Endothelial cell of hepatic sinusoid (primary cell): ENCODE results near the gene KIRREL3.

ENCODE experiments used
- in situ Hi-C: cut with HindIII; loops from 2 replicates; pipeline ENCODE4 v1.10.0; 2017; ENCODE audit warnings: low sequenced_read_pairs

KIRREL3 gene

DNA sequence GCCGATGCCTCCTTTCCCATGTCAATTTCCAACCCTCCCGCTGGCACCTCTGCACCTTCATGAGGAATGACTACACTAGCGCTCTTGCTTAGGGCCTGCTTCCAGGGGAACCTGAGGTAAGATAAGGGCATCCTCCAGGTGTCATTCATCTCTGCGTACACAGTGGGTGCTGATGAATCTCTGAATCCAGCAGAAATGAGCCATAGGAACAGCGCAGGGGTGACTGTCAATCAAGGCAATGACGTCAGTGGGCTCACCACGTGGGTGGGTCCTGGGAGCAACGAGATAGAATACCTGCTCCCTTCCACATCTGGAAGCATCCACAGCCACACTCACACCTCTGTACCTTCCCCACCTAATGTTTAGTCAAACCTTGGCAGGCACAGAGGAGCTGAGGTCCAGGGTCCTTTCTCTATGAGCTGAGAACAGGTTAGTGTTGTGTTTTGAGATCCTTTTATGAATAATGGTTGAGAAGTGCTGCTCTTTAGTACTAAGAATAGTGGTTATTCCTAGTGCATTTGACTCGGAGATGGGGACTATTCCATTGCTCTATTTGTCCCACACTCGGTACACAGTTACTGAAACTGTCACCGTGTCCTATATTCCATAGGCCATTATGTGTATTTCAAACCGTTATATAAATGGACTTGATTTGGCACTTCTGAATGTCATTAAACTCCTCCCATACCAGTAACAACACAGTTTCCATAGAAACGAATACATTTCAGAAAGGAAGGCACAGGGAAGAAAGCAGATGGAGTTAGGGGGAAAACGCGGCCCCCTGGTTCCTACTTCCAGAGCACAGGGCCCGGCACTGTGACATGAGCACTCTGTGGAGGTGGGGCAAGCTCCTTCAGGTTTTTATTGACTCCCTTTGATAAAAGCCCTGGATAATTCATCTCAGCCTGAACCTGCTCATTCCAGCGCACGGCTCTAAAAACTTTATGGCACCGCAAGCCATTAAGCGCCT is 451.7 kb downstream of the KIRREL3 start:
- in situ Hi-C loops, result no loop called here

DNA sequence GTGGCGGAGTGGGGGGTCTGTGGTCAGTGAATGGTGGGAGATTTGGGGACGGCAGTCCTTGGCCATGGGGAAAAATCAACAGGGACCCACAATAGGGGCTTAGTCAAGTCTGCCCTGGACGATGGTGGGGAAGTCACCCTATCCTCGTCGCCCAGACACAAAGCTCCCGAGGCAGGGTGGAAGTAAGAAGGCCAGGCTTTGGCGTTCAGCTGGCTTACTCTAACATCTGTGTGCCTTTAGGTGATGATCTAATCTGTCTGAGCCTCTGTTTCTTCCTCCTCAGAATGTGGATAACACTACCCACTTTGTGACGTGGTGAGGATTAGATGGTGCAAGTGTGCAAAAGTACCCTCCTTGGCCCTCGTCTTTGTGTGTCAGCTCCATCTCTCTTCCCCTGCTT is 452.9 kb downstream of the KIRREL3 start:
- in situ Hi-C loops, result no loop called here

- in situ Hi-C loops, result no loop called here
Measured at GRCh38 chr11:126547161-126547560, 453.4 kb downstream of the KIRREL3 start.

GRCh38 chr11:126546694-126547093 is 453.9 kb downstream of the KIRREL3 start:
- in situ Hi-C loops, result no loop called here

GRCh38 chr11:126546191-126546590 is 454.4 kb downstream of the KIRREL3 start:
- in situ Hi-C loops, result no loop called here

DNA sequence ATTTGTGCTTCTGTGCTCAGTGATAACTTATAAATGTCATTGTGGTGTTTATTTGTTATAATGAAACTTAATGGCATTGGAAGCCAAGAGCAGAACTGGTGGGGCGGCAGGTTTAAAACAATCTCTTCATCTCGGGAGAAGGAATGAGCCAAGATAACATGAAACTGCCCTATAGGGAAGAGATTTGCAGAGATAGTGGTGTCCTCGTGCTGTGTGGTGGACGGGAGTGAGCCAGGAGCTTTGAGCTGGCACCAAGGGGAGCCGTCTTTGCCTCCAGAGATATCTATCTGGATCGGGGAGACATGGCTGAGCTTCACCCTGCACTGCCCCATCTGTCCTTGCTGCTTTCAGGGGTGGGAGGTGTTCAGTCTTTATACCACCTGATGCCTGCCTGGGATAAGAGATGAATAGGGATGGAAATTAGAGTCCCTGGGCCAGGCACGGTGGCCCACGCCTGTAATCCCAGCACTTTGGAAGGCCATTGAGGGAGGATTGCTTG is 455.5 kb downstream of the KIRREL3 start:
- in situ Hi-C loops, result no loop called here

DNA sequence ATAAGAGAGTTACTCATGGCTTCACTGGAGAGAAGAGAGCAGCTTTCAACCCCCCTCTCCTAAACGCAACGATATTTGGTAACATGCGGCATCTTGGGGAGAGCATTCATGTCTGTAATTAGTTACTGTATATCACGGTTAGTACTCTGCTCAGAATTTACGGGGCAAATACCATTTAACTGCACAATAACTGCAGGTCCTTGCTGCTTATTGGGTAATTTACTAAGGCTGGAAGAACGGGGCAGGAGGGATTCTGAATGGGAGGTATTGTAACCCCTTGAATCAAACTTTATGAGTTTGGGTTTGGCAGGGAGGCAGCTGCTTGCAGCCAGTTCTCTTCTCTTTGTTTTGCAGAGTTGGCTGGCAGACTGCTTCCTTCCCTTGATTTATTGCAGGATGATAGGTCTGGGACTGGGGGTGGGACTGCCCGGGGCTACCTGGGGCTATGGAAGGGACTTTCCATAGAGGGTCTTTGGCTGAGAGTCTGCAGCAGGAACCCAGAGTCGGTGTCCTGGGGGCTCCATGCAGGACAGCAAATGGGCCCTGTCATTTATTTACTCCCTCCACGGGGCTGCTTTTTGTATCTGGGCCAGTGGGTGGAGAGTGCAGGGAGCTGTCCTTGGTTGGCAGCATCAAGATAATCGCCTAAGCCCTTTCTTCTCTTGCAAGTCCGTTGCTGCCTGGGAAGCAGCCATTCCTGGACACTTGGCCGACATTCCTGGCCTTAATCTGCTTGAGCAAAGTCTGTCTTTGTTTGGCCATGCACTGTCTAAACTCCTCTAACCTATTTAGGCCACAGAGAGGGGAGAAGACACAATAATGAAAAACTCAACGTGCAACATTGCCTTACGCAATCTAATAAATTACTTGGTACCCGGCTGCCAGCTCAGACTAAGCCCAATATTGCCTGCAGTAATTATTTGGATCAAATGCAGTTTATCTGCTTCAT is 456.2 kb downstream of the KIRREL3 start:
- in situ Hi-C loops, result loop anchor here (5.0 kb wide), 2 partner anchors 63 to 77 kb away; no protein-coding TSS in a partner anchor

DNA sequence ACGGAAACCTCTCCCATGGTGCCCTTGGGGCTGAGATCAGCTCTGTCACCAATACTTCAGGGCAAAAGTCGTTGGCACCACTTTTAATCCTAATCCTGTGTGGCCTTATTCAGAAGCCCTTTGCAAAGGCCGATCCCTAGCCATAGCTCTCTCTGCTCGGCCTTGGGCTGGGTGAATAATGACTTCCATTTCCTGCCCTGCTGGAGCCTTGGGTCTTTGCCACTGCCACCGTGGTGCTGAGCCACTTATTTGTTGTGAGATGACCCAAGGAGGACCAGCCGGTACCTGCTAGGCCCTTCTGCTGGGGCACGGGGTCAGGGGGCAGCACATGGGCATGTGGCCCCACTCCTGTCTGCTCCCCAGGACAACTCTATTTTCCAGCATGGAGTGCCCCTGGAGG is 456.9 kb downstream of the KIRREL3 start:
- in situ Hi-C loops, result loop anchor here (5.0 kb wide), 2 partner anchors 64 to 76 kb away; no protein-coding TSS in a partner anchor

DNA sequence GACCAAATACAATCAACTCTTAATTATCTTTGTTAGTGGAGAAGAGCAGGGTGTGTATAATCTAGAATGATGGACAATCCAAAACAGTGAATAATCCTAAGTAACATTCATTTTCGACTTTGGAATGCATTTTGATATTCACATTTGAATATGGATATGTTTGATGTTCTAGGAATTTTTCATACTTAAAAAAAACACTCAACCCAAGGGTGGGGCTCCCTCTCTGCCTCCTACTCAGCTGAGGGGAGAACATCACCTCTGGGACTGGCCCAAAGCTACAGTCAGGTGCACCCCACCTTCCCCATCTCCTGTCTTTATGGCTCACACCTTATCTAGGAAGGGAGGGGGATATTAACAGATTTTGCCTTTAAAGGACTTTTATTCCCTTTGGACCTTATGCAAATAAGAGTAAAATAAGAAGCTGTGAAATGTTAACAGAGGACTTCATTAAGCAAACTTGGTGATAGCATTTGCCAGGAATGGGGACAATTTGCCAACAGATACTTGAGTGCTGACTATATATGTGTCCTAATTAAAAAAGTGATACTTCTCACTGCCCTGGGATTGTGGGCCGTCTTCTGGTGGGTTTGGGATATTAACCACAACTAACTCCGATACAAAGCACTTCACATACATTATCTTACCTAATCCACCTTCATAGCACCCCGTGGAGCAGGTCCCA is 458.1 kb downstream of the KIRREL3 start:
- in situ Hi-C loops, result loop anchor here (5.0 kb wide), 2 partner anchors 65 to 75 kb away; no protein-coding TSS in a partner anchor

- in situ Hi-C loops, result no loop called here
Measured at GRCh38 chr11:126538071-126538470, 462.5 kb downstream of the KIRREL3 start.

DNA sequence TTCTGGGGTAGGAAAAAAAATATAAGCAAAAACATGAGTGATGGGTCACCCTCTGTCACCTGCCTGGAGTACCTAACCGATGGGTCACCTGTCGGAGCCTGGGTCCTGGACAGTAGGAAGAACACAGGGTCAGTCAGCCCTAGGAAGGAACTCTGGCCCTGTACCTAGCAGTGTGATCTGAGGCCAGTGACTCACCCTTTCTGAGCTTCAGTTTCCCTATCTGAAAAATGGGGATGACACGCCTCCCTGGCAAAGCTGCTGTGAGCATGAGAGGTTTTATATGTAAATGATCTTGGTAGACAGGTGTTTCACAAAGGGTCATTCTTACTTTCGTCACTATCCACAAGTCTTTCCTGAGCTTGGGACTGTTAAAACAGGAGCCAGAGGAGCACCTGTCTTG is 463.1 kb downstream of the KIRREL3 start:
- in situ Hi-C loops, result no loop called here

GRCh38 chr11:126534141-126534805 is 466.3 kb downstream of the KIRREL3 start:
- in situ Hi-C loops, result no loop called here

DNA sequence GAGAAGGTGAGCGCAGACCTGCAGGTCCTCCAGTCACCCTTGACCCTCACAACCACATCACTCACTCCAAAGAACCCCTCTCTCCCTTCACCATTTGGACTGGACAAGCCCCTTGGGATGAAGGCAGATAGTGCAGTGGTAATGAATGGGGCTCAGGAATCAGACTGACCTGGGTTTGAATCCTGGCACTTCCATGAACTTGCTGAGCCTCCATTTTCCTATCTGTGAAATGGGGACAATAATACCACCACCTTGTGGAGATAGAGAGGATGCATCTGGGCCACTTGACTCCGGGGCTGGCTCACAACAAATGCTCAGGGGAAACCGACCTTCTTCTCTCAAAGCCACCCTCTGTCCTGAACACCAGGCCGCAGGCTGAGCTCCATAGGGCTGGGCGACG is 467.0 kb downstream of the KIRREL3 start:
- in situ Hi-C loops, result no loop called here

- in situ Hi-C loops, result no loop called here
Measured at GRCh38 chr11:126530416-126530815, 470.2 kb downstream of the KIRREL3 start.

GRCh38 chr11:126529037-126529436 is 471.5 kb downstream of the KIRREL3 start:
- in situ Hi-C loops, result no loop called here

DNA sequence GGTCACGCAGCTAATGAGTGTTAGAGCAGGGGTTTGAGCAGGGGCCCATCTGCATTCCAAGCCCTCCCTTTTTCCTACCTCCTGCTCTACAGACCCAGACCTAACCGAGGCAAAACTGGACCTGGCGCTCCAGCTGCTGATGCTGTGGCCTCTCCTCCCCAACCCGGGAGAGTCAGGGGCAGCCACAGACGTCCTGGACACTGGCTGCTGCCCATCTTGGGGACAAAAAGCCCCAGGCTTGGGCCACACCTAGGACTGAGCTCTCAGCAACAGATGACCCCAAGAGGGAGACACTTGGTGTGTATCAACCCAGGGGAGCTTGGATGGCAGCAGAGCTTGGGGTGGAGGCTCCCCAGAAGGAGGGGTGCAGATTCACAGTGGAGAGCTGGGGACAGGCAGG is 472.5 kb downstream of the KIRREL3 start:
- in situ Hi-C loops, result no loop called here

DNA sequence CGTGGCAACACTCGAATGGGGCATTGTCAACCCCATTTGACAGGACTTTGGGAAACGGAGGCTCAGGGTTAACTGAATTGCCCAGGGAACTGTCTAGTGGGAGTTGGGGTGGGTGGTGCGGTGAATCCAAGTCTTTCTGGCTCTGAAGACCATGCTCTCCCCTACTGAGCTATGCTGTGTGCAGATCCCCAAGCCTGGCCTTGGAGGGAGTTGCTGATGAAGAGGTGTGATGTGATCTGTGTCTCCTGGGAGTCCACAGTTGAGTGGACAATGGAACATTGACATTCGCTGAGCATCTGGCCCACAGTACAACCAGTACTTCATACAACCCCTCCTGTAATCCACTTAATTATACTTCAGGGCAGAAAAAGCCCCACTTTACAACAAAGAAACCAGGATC is 472.9 kb downstream of the KIRREL3 start:
- in situ Hi-C loops, result no loop called here

DNA sequence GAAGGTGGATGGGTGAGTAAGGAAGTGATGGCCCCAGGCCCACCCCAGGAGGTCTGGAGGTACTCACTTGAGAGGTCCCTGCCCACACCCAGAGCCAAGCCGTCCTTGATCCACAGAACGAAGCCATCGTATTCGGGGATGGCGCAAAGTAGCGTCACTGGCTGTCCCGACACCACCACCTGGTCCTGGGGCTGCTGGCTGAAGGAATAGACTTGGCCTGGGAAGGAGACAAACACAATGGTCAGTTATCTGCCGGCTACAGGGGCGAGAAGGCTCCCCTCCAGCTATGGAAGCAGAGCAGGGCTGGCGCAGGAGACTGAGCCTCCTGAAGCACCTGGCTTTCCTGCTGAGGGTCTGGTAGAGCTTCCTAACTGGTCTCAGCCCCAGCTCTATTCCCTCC is 474.1 kb downstream of the KIRREL3 start:
- in situ Hi-C loops, result no loop called here

GRCh38 chr11:126525702-126526101 is 474.9 kb downstream of the KIRREL3 start:
- in situ Hi-C loops, result no loop called here

- in situ Hi-C loops, result no loop called here
Measured at GRCh38 chr11:126525216-126525615, 475.4 kb downstream of the KIRREL3 start.
